GM12874 (cell line): ENCODE measurements around the gene CMTM5.

Source experiments
- CTCF ChIP-seq: IDR thresholded peaks from 2 replicates; pipeline ENCODE4 v1.5.1; 2011; ENCODE audit warnings: low read depth, mild to moderate bottlenecking, control low read depth, low read length, moderate library complexity; ENCODE audit not compliant: insufficient read depth

CMTM5 gene, protein sequence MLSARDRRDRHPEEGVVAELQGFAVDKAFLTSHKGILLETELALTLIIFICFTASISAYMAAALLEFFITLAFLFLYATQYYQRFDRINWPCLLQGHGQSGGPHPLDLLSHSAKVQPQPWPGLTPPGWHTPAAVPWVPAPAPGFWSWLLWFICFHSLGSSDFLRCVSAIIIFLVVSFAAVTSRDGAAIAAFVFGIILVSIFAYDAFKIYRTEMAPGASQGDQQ

DNA sequence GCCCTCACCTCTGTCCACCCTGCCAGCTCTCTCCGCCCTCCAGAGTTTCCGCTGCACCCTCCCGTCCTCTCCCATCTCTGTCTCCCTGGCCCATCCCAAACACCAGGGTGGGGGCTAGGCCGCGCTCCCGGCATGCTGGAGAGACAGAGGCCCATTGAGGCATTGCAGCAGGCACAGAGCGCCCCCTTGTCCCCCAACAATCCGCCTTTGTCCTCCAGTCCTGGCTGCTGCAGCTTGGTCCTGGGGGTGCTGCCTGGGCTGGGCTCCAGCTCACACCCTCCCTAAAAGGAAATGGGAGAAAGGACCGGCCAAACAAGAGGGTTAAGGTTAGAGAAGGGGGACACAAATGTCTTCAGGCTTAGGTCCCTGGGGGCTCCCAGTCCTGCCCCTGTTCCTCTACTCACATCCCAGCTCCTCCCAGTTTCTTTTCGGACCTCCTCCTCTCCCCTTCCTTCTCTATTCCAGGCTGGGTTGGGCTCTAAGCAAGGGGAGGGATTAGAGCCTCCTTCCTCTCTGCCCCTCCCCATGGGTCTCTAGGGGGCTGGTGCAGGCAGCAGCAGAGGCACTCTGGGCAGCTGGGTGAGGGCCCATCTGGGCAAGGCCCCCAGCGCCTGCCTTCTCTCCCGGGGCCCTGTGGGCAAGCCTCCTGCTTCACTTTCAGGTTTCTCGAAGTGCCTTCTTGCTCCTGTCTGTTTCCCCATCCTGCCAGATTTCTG, at the start of gene CMTM5:
Gene CMTM5, plus strand, starts transcription at position 565 of the 716 bp plus-strand sequence. CDS start 206 bp downstream, outside the sequence.
- no peak for TF ChIP-seq CTCF

DNA sequence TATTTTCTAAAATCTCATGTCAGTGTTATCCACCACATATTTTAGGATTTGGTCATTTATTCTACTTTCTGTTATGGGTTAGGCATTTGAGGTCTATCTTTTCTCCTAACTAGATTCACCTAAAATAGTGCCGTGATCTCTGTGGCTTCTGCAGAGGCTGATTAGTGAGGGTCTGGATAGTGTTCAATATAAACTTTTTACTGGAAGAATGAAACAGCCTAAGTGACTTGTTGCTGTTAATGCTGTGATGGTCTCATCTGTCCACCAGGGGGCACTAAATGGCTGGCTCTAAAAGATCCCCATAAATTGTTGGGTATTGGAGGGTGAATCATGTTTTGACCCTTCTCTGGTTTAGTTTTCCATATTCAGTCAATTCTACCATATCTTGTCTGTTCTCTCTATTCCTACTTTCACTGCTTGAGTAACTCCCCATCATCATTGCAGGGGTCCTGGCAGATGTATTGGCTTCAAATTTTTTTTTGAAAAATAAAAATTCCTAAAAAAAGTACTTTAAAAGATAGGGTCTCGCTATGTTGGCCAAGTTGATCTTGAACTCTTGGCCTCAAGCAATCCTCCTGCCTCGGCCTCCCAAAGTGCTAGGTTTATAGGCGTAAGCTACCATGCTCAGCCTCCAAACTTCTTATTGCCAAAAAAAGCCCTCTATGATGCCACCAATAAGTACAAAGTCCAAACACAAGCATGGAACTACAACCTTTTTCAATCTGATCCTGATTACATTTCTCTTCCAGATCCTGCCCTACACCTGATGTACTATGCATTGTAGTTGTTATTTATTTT, 48.7 kb upstream of the CMTM5 start:
- TF ChIP-seq CTCF: peak; percentile 78

GRCh38 chr14:23335623-23336022, 41.2 kb upstream of the CMTM5 start:
- no peak for TF ChIP-seq CTCF

GRCh38 chr14:23339506-23340268, 37.2 kb upstream of the CMTM5 start:
- no peak for TF ChIP-seq CTCF

- no peak for TF ChIP-seq CTCF
These were observed 32.4 kb upstream of the CMTM5 start for GRCh38 chr14:23344481-23344880.

- TF ChIP-seq CTCF: no peak
These were observed 30.7 kb upstream of the CMTM5 start for GRCh38 chr14:23345987-23346692.
